Activated gamma-delta T cell treated with anti-CD3 and anti-CD28 coated beads, Interleukin-2, amount 50 U/mL, for 16 hours (primary cell): ENCODE measurements around the gene ALPL.

Source experiments
- DNase-seq: peaks from one replicate; pipeline ENCODE4 v3.0.0-alpha.2; 2020; ENCODE audit warnings: low read depth

Gene ALPL

DNA sequence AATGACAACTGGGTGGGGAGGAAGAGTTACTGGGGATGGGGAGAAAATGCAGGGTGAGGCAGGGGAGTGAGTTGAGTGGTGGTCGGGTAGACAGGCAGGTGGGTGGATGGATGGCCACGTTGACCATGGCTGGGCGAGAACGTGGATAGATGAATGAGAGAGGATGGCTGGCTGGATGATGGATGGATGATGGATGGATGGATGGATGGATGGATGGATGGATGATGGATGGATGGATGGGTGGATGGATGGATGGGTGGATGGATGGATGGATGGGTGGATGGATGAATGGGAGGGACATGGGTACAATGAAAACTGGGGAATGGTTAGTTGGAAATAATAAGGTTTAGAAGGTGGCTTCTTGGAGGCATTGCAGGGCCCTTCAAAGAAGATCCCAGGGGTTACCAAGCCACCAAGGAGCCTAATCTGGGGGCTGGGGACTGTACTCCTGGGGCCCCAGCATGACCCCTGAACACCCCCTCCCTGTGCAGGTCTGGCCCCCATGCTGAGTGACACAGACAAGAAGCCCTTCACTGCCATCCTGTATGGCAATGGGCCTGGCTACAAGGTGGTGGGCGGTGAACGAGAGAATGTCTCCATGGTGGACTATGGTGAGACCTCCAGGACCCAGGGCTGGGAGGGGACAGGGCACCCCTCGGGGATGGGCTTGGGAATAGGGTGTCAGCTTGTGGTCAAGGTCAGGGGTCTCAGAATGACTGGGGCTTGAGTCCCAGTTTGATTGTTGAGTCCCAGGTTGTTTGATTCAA is 67.0 kb downstream of the ALPL start:
- DNase-seq, result no peak

DNA sequence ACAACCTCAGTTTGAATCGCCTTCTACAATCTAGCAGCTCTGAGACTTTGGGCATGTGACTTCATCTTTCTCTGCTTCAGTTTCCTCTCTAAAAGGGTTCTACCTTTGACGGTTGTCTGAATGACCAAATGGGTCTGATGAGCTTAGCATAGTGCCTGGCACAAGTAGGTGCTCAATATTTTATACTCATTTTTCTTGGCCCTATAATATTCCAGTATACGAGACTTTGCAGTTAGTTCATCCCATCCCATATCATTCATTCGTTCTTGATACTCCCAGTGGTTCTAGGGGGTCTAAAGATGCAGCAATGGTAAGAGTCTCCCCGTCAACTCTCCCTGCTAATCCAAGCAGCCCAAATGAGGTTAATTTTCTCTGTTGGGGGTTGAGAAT is 67.6 kb downstream of the ALPL start:
- DNase-seq, result no peak

DNA sequence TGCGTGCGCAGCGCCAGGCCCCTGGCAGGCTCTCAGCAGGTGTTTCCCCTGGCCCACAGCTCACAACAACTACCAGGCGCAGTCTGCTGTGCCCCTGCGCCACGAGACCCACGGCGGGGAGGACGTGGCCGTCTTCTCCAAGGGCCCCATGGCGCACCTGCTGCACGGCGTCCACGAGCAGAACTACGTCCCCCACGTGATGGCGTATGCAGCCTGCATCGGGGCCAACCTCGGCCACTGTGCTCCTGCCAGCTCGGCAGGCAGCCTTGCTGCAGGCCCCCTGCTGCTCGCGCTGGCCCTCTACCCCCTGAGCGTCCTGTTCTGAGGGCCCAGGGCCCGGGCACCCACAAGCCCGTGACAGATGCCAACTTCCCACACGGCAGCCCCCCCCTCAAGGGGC is 68.1 kb downstream of the ALPL start:
- no peak for DNase-seq

DNA sequence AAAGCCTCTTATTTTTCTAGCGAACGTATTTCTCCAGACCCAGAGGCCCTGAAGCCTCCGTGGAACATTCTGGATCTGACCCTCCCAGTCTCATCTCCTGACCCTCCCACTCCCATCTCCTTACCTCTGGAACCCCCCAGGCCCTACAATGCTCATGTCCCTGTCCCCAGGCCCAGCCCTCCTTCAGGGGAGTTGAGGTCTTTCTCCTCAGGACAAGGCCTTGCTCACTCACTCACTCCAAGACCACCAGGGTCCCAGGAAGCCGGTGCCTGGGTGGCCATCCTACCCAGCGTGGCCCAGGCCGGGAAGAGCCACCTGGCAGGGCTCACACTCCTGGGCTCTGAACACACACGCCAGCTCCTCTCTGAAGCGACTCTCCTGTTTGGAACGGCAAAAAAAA is 68.7 kb downstream of the ALPL start:
- no peak for DNase-seq

DNA sequence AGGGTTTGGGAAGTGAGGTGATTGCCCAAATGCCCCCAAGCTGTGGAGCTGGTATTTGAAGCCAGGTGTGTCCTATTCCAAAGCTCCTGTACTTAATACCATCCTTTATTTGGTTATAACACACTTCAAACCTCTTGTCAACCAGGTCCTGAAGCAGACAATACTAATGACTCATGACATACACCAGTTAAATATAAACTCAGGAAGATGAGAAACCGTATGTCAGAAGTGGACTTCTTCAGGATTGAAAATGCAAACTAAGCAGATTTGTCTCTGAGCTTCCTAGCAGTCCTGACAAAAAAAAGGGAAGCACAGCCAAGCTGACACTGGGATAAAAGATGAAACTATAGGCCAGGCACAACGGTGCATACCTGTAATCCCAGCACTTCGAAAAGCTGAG is 70.6 kb downstream of the ALPL start:
- no peak for DNase-seq

DNA sequence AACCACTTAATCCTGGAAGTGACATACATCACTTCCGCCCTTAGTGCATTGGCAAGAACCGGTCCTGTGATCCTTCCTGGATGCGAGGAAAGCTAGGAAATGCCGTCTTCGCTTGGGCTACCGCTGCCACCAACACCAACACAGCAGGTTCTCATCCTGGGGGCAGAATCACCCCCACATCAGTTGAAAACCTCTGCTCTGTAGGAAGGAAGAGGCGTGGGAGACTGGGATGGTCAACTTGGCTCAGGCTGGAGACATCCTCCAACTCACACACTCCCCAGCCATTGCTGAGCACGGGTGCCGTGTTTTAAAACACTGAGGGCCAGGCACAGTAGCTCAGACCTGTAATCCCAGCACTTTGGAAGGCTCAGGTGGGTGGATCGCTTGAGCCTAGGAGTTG is 74.9 kb downstream of the ALPL start:
- no peak for DNase-seq

DNA sequence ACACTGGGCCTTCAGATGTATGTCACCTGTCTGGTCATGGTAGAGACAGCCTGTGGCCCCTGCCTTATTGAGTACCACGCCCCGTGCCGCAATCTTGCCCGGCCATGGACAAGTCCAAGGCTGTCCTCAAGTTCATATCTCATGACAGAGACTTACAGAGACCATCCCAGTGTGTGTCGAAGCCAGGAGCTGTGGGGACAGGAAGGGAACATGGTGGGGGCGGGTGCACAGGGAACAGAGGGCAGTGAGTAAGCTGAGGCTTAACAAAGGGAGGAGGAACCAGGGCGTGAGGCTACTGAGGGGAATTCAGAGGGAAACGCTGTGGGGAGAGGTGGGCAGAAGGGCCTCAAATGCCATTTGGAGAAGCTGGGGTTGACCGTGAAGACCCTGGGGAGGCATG is 75.8 kb downstream of the ALPL start:
- no peak for DNase-seq

DNA sequence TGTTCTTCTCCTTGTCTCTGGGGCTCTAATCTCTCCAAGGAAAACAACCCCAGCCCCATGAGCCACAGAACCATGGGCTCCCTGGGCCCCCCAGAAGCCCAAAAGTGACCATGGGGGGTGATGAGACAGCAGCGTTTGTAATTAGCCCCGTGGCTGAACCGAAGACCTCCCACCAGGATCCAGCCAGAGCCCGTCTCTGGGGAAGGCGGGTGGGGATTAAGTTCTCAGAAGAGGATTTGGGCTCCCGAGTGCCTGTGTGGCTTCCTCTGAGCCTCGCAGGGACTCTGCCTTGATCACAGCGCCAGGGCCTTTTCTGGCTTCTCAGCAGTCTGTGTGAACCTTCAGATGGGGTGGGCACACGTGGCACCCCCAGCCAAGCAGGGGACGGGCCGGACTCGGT is 77.0 kb downstream of the ALPL start:
- no peak for DNase-seq

DNA sequence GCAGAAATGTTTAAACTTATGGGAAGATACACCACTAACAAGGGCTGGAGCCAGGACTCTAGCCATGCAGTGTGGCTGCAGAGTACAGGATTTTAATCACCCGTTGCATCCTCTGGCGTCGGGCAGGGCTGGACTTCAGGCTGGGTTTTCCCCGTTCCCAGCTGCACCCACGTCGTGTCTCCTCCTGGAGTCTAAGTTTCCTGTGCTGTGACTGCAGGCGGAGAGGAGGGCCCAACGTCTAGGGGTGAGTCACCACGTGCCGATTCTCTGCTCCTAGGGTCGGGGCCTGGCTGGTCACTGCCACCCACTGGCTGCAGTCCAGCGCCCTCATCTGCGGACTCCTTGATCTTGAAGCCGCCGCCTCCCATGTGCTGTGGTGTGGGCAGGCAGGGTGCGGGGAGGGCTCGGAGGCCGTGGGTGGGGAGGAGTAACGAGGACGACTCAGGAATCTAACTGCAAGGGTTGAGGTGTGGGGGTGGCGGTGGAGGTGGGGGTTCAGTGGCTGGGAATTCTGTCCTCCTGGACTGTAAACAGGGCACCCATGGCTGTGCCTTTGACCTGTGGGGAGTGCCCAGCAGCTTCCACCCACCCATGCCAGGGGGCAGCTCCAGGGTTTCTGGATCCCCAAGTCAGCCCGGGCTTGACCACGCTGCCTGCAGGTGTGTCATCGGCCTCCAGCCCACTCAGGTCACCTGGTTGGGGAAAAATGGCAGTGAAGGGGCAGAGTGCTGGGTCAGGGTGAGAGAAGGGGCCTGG is 77.8 kb downstream of the ALPL start:
- no peak for DNase-seq

DNA sequence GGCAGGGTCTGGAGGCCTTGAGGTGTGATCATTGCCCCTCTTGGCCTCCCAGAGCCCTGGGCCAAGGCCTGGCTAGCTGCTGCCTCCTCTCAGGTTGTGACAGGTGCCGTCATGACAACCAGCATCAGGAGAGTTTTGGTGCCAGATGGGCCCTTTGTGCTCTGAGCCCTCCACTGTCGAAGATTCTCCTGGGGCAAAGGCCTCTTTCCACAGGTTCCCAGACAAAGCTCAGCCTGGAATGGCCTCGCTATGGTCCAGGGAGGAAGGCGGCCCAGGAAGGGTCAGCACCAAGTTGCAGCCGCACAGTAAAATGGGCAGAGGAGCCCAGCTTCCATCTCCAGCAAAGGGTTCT is 78.4 kb downstream of the ALPL start:
- DNase-seq, result no peak

DNA sequence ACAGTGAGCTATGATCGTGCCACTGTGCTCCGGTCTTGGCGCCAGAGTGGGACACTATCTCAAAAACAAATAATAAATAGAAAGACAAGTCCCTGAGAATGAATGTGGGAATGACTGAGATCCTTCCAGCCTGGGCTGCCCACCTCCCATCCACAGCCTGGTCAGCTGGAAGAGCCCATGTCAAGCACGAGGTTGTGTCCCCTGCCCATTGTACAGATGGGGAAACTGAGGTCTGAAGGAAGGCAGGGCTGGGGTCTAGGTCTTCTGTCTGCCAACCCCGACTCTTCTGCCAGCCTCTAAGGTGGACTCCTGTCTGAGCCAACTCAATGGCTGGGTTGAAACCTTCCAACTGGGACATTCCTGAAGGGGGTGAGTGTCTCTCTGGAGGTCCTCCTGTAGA is 80.4 kb downstream of the ALPL start:
- no peak for DNase-seq

DNA sequence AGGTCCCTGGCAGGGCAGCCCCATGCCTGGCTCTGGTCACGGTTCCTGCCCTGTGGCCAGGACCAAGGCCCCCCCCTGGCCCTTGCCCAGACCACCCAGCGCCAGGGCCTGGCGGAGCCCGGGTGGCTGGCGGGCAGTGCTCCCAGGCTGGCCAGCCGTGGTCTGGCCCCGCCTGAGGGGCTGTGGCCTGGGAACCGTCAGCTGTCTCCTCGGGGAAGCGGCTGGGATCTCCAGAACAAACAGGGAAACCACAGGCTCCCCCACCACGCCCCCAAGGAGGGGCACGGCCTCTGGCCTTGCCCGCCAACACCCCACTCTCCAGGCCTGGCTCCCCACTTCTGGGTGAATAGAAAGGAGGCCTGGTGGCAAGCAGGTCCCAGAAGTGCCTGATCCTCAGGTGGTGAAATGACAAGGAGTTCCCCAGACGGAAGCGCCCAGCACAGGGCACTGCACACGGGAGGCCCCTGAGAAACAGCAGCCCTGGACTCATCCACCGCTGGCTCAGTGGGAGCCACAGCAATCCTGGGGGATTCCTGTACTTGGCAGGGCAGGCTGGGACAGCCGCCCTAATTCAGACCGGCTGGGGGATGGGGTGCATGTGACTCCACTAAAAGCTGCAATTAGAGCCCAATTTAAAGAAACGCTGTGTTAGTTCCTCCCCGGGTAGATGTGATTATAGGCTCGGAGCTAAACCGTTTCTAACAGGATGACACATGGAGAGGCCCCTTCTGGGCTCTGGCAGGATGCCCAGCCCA is 81.1 kb downstream of the ALPL start:
- DNase-seq, result no peak

DNA sequence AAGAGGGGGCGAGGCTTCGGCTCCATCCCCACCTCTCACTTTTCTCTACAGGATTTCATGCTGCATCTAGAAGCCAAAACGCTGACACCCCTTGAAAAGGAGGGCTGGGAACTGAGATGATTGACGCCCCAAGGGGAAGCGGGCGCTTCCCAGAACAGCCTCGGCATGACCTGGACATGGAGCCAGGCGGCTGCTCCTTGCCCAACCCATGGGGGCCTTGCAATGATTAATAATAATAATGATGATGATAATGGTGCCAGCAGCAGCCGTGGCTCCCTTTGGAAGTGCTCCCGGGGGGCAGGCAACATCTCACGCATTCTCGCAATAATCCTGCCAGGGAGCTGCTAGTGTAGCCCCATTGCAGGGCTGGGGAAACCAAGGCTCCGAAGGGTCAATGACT is 81.7 kb downstream of the ALPL start:
- no peak for DNase-seq

DNA sequence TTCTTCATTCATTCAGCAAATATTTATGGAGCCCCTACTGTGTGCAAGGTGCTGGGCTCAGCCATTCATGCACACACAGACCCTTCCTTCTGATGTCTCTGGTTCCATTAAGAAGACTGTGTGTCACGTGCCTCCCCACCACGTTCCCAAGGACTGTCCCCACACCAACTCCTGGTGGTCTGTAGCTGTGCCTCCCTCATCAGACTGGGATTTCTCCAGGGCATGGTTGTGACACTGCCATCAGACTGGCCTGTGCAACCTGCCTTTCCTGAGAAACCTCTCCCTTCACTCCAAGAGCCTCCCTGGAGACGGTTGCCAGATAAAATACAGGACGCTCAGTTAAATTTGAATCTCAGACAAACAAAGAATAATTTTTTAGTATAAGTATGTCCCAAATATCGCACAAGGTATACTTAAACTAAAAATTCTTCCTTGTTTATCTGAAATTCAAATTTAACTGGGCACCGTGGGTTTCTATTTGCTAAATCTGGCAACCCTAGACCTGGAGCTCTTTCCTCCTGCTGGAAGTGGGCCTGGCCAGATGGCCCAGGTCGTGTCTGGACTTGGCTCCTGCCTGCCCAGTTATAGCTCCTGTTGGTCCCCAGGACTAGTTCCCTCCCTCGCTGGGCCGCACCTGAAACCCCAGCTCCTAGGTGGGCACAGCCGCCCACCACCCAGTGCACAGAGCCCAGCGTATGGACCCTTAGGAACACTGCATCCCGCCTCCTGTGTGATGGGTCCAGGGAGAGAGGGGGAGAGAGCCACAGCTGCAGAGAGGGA is 83.1 kb downstream of the ALPL start:
- no peak for DNase-seq

DNA sequence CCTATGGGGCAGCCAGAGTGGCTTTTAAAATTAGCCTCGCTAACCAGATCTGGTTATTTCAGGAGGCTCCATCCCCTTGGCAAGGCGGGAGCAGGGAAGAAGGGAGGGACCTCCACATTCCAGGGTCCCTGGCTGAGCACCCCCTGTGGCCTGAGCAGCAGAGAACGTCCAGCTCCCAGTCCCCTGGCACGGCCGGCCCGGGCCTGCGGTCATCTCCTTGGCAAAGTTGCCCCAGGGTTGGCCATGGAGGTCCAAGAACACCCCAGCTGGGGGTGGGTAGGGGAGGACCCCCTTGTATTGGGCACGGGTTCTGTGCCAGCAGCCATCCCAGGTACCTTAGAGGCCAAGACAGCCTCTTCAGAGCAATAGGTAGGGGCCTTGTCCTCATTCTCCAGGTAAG is 84.0 kb downstream of the ALPL start:
- no peak for DNase-seq

DNA sequence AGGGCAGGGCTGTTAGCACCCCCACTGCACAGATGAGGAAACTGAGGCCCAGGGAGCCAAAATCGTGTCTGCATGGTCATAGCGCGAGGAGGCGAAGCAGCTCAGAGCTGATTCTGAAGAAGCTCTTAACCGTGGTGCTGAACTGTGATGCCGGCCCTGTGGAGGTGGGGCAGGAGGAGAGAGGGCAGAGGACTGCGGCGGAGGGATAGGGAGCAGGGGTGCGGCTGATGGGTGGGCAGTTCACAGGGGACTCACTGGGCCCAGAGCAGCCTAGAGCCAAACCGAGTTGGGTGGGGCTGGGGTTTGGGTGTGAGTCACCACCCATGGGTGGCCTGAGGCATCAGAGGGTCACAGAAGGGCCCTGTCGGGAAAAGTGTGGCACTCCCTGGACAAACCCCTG is 85.3 kb downstream of the ALPL start:
- DNase-seq, result no peak

DNA sequence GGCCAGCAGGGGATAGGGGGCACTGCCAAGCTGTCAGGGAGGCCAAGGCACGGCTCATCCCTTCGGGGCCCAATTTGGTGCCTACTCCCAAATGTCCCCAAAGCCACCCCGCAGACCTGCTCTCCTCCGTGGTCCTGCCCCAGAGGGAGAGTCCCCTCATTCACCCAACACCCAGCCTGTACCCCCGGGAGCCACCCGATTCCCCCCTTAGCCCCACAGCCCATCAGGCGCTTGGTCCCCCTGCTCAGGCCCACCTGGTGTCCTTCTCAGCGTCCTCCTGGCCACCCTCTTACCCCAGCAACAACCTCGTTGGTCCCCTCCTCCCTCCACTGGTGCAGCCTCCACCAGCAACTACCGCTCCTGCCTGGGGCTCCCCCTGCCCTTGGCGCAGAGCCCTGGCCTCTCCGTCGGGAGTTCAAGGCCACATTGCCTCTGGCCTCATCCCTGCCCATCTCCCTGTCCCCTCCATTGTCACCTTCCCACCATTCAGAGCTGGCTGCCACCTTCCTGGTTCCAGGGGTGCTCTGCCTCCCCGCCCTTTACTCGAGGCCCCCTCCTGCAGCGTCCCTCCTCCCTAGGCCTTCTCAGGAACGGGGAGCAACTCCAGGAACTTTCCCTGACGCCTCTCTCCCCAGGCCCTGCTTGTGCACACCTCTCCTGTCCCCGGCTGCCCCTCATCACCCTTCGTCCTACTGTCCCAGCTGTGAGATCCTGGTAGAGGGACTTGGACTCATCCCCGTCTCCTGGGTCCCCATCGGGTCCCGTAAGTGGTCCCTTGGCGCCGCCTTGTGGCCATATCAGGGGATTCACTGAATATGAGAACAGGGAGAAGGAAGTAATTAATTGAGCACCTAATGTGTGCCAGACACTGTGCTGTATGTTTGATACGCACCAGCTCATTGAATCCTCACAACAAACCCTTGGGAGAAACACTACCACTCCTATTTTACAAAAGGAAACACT is 86.0 kb downstream of the ALPL start:
- no peak for DNase-seq

DNA sequence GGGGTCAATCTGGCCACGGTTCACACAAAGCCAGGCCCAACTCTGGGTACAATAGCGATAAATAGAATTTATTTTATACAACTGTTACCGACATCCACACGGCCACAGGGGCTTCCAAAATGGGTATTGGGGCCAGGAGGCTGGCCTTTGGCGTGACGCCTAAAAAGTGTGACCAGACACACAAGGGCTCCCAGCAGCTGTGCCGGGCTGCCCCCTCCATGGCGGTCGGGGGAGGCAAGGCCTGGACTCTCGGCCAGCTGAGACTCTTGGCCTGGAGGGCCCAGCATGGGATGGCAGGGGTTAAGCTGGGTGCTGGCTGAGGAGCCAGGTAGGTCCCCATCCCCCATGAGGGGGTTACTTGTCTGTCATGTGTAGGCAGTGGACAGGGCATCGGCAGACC is 87.0 kb downstream of the ALPL start:
- no peak for DNase-seq

DNA sequence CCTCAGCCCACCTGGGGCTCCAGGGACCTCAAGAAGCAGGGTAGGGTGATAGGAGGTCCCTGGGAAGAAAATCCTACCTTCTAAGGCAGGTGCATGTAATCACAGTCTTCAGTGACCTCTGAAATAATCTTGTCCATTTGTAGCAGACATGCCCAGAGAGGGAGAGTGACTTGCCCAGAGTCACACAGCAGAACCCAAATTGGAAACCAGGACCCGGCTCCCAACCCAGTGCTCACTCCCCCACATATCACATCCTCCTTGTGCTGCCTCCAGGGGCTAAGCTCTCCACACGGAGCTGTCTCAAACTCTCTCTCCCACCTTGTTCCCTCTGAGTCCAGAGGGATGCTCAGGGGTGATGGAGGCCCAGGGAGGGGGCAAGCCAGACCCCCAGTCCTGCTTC is 87.4 kb downstream of the ALPL start:
- DNase-seq, result no peak

DNA sequence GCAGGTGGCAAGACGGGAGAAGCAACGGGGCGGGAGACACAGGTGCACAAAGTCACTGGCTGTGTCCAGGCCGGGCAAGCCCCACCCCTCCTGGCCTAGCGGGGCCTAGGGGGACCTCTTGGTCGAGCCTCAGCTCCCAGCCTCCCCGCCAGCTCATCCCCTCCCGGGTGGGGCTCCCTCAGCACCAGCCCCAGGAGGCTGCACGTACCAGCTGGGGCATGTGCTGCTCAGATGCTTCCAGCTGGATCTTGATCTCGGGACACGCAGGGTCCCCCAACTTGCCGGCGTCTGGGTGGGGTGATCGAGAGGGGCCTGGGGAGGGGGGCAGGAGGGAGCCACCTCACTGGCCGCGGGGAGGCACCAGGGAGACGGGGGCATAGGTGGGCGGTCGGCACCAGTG is 88.5 kb downstream of the ALPL start:
- no peak for DNase-seq

DNA sequence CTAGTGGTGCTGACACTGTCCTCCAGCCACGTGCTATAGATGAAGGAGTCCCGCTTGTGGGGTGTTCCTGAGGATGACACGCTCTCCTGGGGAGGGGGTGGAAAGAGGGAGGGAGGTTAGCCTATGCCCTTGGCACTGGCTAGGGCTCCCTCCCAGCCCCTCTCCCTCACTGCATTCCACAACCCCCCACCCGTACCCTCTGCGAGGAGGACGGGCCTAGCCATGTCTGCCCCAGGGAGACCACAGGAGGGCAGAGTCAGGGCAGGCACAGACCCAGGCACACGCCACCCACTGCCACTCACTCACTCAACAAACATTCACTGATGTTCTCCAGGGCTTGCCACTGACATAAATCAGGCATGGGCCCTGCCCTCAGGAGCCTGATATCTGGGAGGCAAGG is 89.2 kb downstream of the ALPL start:
- no peak for DNase-seq
